Measurements from ENCODE around the gene MIF.
"Not testable (repeated sequence)": the region's sequence is repeated elsewhere in the genome, so short reads cannot be mapped to it uniquely, and the experiment has no call there.

The MIF gene

GRCh38 chr22:23858484-23858815, 35.7 kb upstream of the MIF start:
- peak overlapping the region; percentile 91 for H3K4me3 ChIP-seq (ENCODE audit: low read length)
- no peaks in the 10 kb centered on the region for H3K27me3 ChIP-seq (ENCODE audit: low read depth, low read length)
- H2AFZ ChIP-seq (ENCODE audit: low read depth, low read length), result no peak overlapping the region
- H3K4me1 ChIP-seq (ENCODE audit: low read length), result peaks cover 9% of the 10 kb centered on the region
- peak overlapping the region; percentile 89 for H3K4me2 ChIP-seq (ENCODE audit: low read length)
- H3K9me3 ChIP-seq (ENCODE audit: insufficient read depth, low read length), result no peaks in the 10 kb centered on the region
- peak overlapping the region; percentile 85 for H3K9ac ChIP-seq (ENCODE audit: low read length)
- no peaks in the 10 kb centered on the region for H4K20me1 ChIP-seq (ENCODE audit: insufficient read depth, low read length)
- no peaks in the 10 kb centered on the region for H3K36me3 ChIP-seq (replicated peaks; ENCODE audit: low read depth, low read length)
- H3K27ac ChIP-seq (ENCODE audit: low read length), result no peak overlapping the region
- H3K79me2 ChIP-seq (ENCODE audit: low read length), result no peaks in the 10 kb centered on the region
- TF ChIP-seq EZH2phosphoT487 (IDR thresholded peaks at IDR 0.05; ENCODE audit: low read depth) (no peak), CTCF (IDR thresholded peaks at IDR 0.05; ENCODE audit: low read depth, low read length) (no peak)

- Histone ChIP-seq H3K36me3 (replicated peaks; ENCODE audit: low read depth, low read length) (no peaks in the 10 kb centered on the region), H4K20me1 (ENCODE audit: insufficient read depth, low read length) (no peaks in the 10 kb centered on the region), H2AFZ (ENCODE audit: low read depth, low read length) (no peak overlapping the region), H3K9ac (ENCODE audit: low read length) (no peak overlapping the region; the same call in 1 of the 2 replicates), H3K4me1 (ENCODE audit: low read length) (peaks cover 9% of the 10 kb centered on the region), H3K4me2 (ENCODE audit: low read length) (peak overlapping the region; percentile 89), H3K4me3 (ENCODE audit: low read length) (no peak overlapping the region), H3K9me3 (ENCODE audit: insufficient read depth, low read length) (no peaks in the 10 kb centered on the region), H3K79me2 (ENCODE audit: low read length) (no peaks in the 10 kb centered on the region), H3K27ac (ENCODE audit: low read length) (no peak overlapping the region), H3K27me3 (ENCODE audit: low read depth, low read length) (no peaks in the 10 kb centered on the region)
- no peak for TF ChIP-seq CTCF (IDR thresholded peaks at IDR 0.05; ENCODE audit: low read depth, low read length)
- TF ChIP-seq EZH2phosphoT487 (IDR thresholded peaks at IDR 0.05; ENCODE audit: low read depth), result no peak
Observed at GRCh38 chr22:23859201-23859600, 35.0 kb upstream of the MIF start.

- not testable (repeated sequence) for H3K36me3 ChIP-seq (replicated peaks; ENCODE audit: low read depth, low read length); H3K27me3 ChIP-seq (ENCODE audit: low read depth, low read length)
Observed at GRCh38 chr22:23860187-23860586, 34.0 kb upstream of the MIF start.

GRCh38 chr22:23862103-23862502, 32.1 kb upstream of the MIF start:
- Histone ChIP-seq H3K36me3 (replicated peaks; ENCODE audit: low read depth, low read length) (no peaks in the 10 kb centered on the region), H3K79me2 (ENCODE audit: low read length) (no peaks in the 10 kb centered on the region), H3K9ac (ENCODE audit: low read length) (no peak overlapping the region), H3K9me3 (ENCODE audit: insufficient read depth, low read length) (no peaks in the 10 kb centered on the region), H3K4me1 (ENCODE audit: low read length) (peaks cover 5% of the 10 kb centered on the region), H2AFZ (ENCODE audit: low read depth, low read length) (no peak overlapping the region), H3K4me2 (ENCODE audit: low read length) (no peak overlapping the region), H4K20me1 (ENCODE audit: insufficient read depth, low read length) (no peaks in the 10 kb centered on the region), H3K4me3 (ENCODE audit: low read length) (no peak overlapping the region), H3K27me3 (ENCODE audit: low read depth, low read length) (no peaks in the 10 kb centered on the region), H3K27ac (ENCODE audit: low read length) (no peak overlapping the region)
- peak; percentile 86 for TF ChIP-seq CTCF (IDR thresholded peaks at IDR 0.05; ENCODE audit: low read depth, low read length)
- TF ChIP-seq EZH2phosphoT487 (IDR thresholded peaks at IDR 0.05; ENCODE audit: low read depth), result no peak

More at GRCh38 chr22:23860187-23860586, 34.0 kb upstream of the MIF start:
- H3K4me3 ChIP-seq (ENCODE audit: low read length); H2AFZ ChIP-seq (ENCODE audit: low read depth, low read length); H3K9ac ChIP-seq (ENCODE audit: low read length); H3K4me2 ChIP-seq (ENCODE audit: low read length); H3K27ac ChIP-seq (ENCODE audit: low read length); H4K20me1 ChIP-seq (ENCODE audit: insufficient read depth, low read length); H3K9me3 ChIP-seq (ENCODE audit: insufficient read depth, low read length); H3K79me2 ChIP-seq (ENCODE audit: low read length); H3K4me1 ChIP-seq (ENCODE audit: low read length): not testable (repeated sequence)

- H4K20me1 ChIP-seq (ENCODE audit: insufficient read depth, low read length); H3K4me1 ChIP-seq (ENCODE audit: low read length); H3K36me3 ChIP-seq (replicated peaks; ENCODE audit: low read depth, low read length); H3K4me3 ChIP-seq (ENCODE audit: low read length); H2AFZ ChIP-seq (ENCODE audit: low read depth, low read length); H3K9ac ChIP-seq (ENCODE audit: low read length); H3K79me2 ChIP-seq (ENCODE audit: low read length); H3K27ac ChIP-seq (ENCODE audit: low read length); H3K27me3 ChIP-seq (ENCODE audit: low read depth, low read length); H3K4me2 ChIP-seq (ENCODE audit: low read length); H3K9me3 ChIP-seq (ENCODE audit: insufficient read depth, low read length): not testable (repeated sequence)
Observed at GRCh38 chr22:23864499-23865154, 29.6 kb upstream of the MIF start.

Data from OCI-LY3 (cell line).